Stimulated activated CD4-positive, alpha-beta T cell treated with anti-CD3 and anti-CD28 coated beads, TNF-alpha, amount 100 ng/mL, for 1 hour (primary cell): ENCODE data around the gene SORL1-AS1.
A peak's percentile ranks its signal among the peaks of the same experiment; 100 is the strongest.
"Not testable (repeated sequence)": the region's sequence is repeated elsewhere in the genome, so short reads cannot be mapped to it uniquely, and the experiment has no call there.

Source experiments
- DNase-seq, 3 donors: peaks; one replicate each; pipeline ENCODE4 v3.0.0-alpha.2; 2020; ENCODE audit warnings: low read depth in 3 of 3, low spot score in 1 of 3

SORL1-AS1 gene

GRCh38 chr11:121452609-121453150, at the start of gene SORL1-AS1:
Gene SORL1-AS1, minus strand, starts transcription at chr11:121452967.
- peak in 2 of 3 donors; percentile 30 to 40 for DNase-seq

GRCh38 chr11:121500717-121501116, 48.0 kb upstream of the SORL1-AS1 start:
- no peak for DNase-seq

- no peak for DNase-seq
Measured at GRCh38 chr11:121500275-121500674, 47.5 kb upstream of the SORL1-AS1 start.

GRCh38 chr11:121499405-121499804, 46.6 kb upstream of the SORL1-AS1 start:
- DNase-seq: no peak

- DNase-seq: no peak
Measured at GRCh38 chr11:121497176-121497998, 44.6 kb upstream of the SORL1-AS1 start.

GRCh38 chr11:121494355-121495099, 41.8 kb upstream of the SORL1-AS1 start:
- DNase-seq: no peak

- DNase-seq: no peak
Measured at GRCh38 chr11:121489823-121490222, 37.1 kb upstream of the SORL1-AS1 start.

GRCh38 chr11:121488641-121489040, 35.9 kb upstream of the SORL1-AS1 start:
- DNase-seq: no peak

- no peak for DNase-seq
Measured at GRCh38 chr11:121488170-121488569, 35.4 kb upstream of the SORL1-AS1 start.

GRCh38 chr11:121487191-121487590, 34.4 kb upstream of the SORL1-AS1 start:
- DNase-seq: no peak

GRCh38 chr11:121486054-121486453, 33.3 kb upstream of the SORL1-AS1 start:
- no peak for DNase-seq

GRCh38 chr11:121485216-121485615, 32.4 kb upstream of the SORL1-AS1 start:
- DNase-seq: no peak

- DNase-seq: no peak
Measured at GRCh38 chr11:121483805-121484480, 31.2 kb upstream of the SORL1-AS1 start.

- DNase-seq: peak in 1 of 3 donors; percentile 36
Measured at GRCh38 chr11:121482231-121483129, 29.7 kb upstream of the SORL1-AS1 start.

GRCh38 chr11:121481484-121482230, 28.9 kb upstream of the SORL1-AS1 start:
- DNase-seq: not testable (repeated sequence)

- DNase-seq: no peak
Measured at GRCh38 chr11:121479698-121480238, 27.0 kb upstream of the SORL1-AS1 start.

GRCh38 chr11:121478895-121479697, 26.3 kb upstream of the SORL1-AS1 start:
- DNase-seq: no peak

- DNase-seq: no peak
Measured at GRCh38 chr11:121478226-121478894, 25.6 kb upstream of the SORL1-AS1 start.
